B cell (primary cell): ENCODE data around the gene PFDN2. TPM values are rescaled to one million over a fixed set of nuclear protein-coding genes. Genes with fewer than 3 reads are reported as not detected.
"Not testable (repeated sequence)": the region's sequence is repeated elsewhere in the genome, so short reads cannot be mapped to it uniquely, and the experiment has no call there.

Source experiments
- ATAC-seq: fragments of 200-7000 bp; cut with Tn5 transposase; one replicate; pipeline ENCODE4 v1.10.0; 2021; ENCODE audit warnings: low read depth, mild to moderate bottlenecking, moderate number of reproducible peaks, moderate library complexity
- CTCF ChIA-PET: fragments of 350-600 bp; sonication (Branson Sonifier 250); formaldehyde crosslinking; loops from one replicate; lab custom pipeline; 2021; ENCODE audit warnings: antibody characterized with exemption, inconsistent platforms; lab: Charles Lee
- POLR2A ChIA-PET: fragments of 350-600 bp; sonication (Branson Sonifier 250); formaldehyde crosslinking; loops from one replicate; lab custom pipeline; 2021; ENCODE audit warnings: antibody characterized with exemption; lab: Charles Lee
- DNase-seq: peaks from one replicate; pipeline ENCODE4 v3.0.0; 2013
- H2AFZ ChIP-seq: 2 replicates; pipeline ENCODE4 v1.6.1; 2012; ENCODE audit warnings: mild to moderate bottlenecking, low read depth, low read length; ENCODE audit not compliant: insufficient read depth, poor library complexity, severe bottlenecking
- H3K27ac ChIP-seq, 2 donors: 1 replicate in 1 of 2; 2 replicates in 1 of 2; pipeline ENCODE4 v1.5.1; 2012 to 2013; ENCODE audit warnings: low read length in 2 of 2, mild to moderate bottlenecking in 2 of 2, moderate library complexity in 1 of 2
- H3K27me3 ChIP-seq, 4 experiments: fragments of 200-600 bp in 1 of 4; sonication (generic) in 1 of 4; replicated peaks in 1 of 4; 1 replicate in 2 of 4; 2 replicates in 2 of 4; pipeline versions ENCODE4 v1.6.1 to v1.7.0; 2013 to 2016; ENCODE audit warnings: low read length in 3 of 4, mild to moderate bottlenecking in 2 of 4, mixed read lengths in 1 of 4, moderate library complexity in 1 of 4; ENCODE audit not compliant: insufficient read depth in 4 of 4, control insufficient read depth in 3 of 4; ENCODE audit errors: control extremely low read depth in 1 of 4
- H3K36me3 ChIP-seq, 2 experiments: replicated peaks in 1 of 2; 1 replicate in 1 of 2; 2 replicates in 1 of 2; pipeline versions ENCODE4 v1.6.1 to v1.7.1; 2013; ENCODE audit warnings: low read length in 1 of 2; ENCODE audit not compliant: insufficient read depth in 2 of 2, control insufficient read depth in 1 of 2; ENCODE audit errors: control extremely low read depth in 1 of 2, extremely low read depth in 1 of 2
- H3K4me1 ChIP-seq, 2 donors: fragments of 200-600 bp in 1 of 2; sonication (generic) in 1 of 2; 1 replicate in 1 of 2; 2 replicates in 1 of 2; pipeline versions ENCODE4 v1.5.1 to v1.6.1; 2013 to 2017; ENCODE audit warnings: low read length in 2 of 2; ENCODE audit not compliant: control insufficient read depth in 2 of 2, insufficient read depth in 2 of 2
- H3K4me2 ChIP-seq: replicated peaks from 2 replicates; pipeline ENCODE3; 2012; ENCODE audit warnings: mild to moderate bottlenecking, low read depth, low read length; ENCODE audit not compliant: poor library complexity, severe bottlenecking
- H3K4me3 ChIP-seq, 5 experiments: fragments of 200-600 bp in 1 of 5; sonication (generic) in 1 of 5; 1 replicate in 3 of 5; 2 replicates in 2 of 5; pipeline versions ENCODE4 v1.5.1 to v1.7.0; 2011 to 2016; ENCODE audit warnings: low read length in 4 of 5, mild to moderate bottlenecking in 4 of 5, low read depth in 2 of 5, control low read depth in 1 of 5, moderate library complexity in 1 of 5; ENCODE audit not compliant: insufficient read depth in 1 of 5; ENCODE audit errors: control extremely low read depth in 1 of 5, extremely low read depth in 1 of 5
- H3K79me2 ChIP-seq: fragments of 200-600 bp; sonication (generic); one replicate; pipeline ENCODE4 v1.6.0; 2016; ENCODE audit warnings: low read length; ENCODE audit not compliant: control insufficient read depth, insufficient read depth
- H3K9ac ChIP-seq: fragments of 200-600 bp; sonication (generic); 2 replicates; pipeline ENCODE4 v1.6.1; 2017; ENCODE audit warnings: mild to moderate bottlenecking, low read length, moderate library complexity
- H3K9me3 ChIP-seq, 3 donors: one replicate each; pipeline versions ENCODE4 v1.6.1 to v1.7.1; 2013; ENCODE audit warnings: low read length in 2 of 3; ENCODE audit not compliant: control insufficient read depth in 2 of 3, insufficient read depth in 1 of 3; ENCODE audit errors: control extremely low read depth in 1 of 3
- H4K20me1 ChIP-seq: 2 replicates; pipeline ENCODE4 v1.6.0; 2012; ENCODE audit warnings: mild to moderate bottlenecking, low read length; ENCODE audit not compliant: insufficient read depth, control insufficient read depth, poor library complexity, severe bottlenecking
- H3K27ac Mint-ChIP-seq: one replicate; pipeline ENCODE4 v1.8.0; 2021; ENCODE audit warnings: mixed read lengths
- H3K27me3 Mint-ChIP-seq: one replicate; pipeline ENCODE4 v1.8.0; 2021; ENCODE audit warnings: mixed read lengths
- H3K4me1 Mint-ChIP-seq: one replicate; pipeline ENCODE4 v1.8.0; 2021; ENCODE audit warnings: mixed read lengths
- H3K4me3 Mint-ChIP-seq: one replicate; pipeline ENCODE4 v1.8.0; 2021; ENCODE audit warnings: mixed read lengths
- H3K9me3 Mint-ChIP-seq: one replicate; pipeline ENCODE4 v1.8.0; 2022; ENCODE audit warnings: mixed read lengths; ENCODE audit not compliant: insufficient read depth
- EZH2 ChIP-seq: IDR thresholded peaks from 2 replicates; pipeline ENCODE4 v1.6.1; 2012; ENCODE audit warnings: borderline replicate concordance, low read depth, mild to moderate bottlenecking, moderate library complexity, low read length; ENCODE audit not compliant: insufficient read depth, poor library complexity, severe bottlenecking
- WGBS: methylation state at CpG from one replicate; pipeline ENCODE4 v1.1.5; 2013; ENCODE audit warnings: missing lambda C conversion rate; ENCODE audit not compliant: insufficient coverage; 5-methylcytosine and 5-hydroxymethylcytosine counted together
- intact Hi-C: fragments of 100-400 bp; cut with micrococcal nuclease; formaldehyde crosslinking; loops from one replicate; pipeline ENCODE4 v1.10.0; 2022
- polyA plus RNA-seq: library from polyadenylated mRNA; depleted of rRNA; stranded (reverse); fragments of >200 nt; gene quantifications from 2 replicates; pipeline ENCODE4 v1.2.3, GENCODE V29; 2012
- total RNA-seq, 2 donors: library from RNA; stranded (reverse); fragments of 120-200 nt in 1 of 2; gene quantifications; 1 replicate in 1 of 2; 2 replicates in 1 of 2; pipeline versions ENCODE4 v1.2.3 to v1.2.4, GENCODE V29; 2013 to 2022
- TF ChIP-seq, protein P1 (sequence below): fragments of 200-600 bp; IDR thresholded peaks from one replicate; pipeline ENCODE4 v1.8.0; 2022; ENCODE audit warnings: antibody characterized with exemption, mild to moderate bottlenecking

The PFDN2 gene
- total and polyA plus RNA-seq, 2 donors (not counting 1 experiment from before 2014, with no cell fraction given) = 29.9 to 43.2 TPM

DNA sequence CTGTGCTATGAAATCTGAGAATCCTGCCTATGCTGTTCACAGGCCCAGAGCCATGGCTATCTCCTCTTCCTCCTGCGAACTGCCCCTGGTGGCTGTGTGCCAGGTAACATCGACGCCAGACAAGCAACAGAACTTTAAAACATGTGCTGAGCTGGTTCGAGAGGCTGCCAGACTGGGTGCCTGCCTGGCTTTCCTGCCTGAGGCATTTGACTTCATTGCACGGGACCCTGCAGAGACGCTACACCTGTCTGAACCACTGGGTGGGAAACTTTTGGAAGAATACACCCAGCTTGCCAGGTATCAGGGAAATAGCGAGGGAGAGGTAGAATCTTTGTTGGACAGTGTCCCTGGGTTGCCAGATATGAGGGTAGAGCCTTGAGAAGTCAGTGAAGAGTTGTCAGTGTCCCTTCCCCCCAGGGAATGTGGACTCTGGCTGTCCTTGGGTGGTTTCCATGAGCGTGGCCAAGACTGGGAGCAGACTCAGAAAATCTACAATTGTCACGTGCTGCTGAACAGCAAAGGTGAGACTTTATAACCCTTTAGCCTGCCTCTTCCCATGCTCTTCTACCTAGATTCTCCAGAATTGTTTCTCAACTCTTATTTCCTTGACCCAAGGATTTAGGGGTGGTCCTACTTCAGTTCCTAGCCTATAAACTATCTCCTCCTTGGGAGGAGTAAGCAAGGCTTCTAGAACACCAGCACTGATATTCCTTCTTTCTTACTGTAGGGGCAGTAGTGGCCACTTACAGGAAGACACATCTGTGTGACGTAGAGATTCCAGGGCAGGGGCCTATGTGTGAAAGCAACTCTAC, 1.5 kb upstream of the PFDN2 start:
- POLR2A ChIA-PET = interaction anchor here (1.2 to 1.3 kb wide), 2 partner anchors 21 to 82 kb away, joined by 3 to 5 read pairs; partner anchors contain the start of gene KLHDC9
- peaks cover 69% of the 10 kb centered on the region for H3K79me2 ChIP-seq
- WGBS = 74% methylated on average over 10 of the region's 10 CpGs

DNA sequence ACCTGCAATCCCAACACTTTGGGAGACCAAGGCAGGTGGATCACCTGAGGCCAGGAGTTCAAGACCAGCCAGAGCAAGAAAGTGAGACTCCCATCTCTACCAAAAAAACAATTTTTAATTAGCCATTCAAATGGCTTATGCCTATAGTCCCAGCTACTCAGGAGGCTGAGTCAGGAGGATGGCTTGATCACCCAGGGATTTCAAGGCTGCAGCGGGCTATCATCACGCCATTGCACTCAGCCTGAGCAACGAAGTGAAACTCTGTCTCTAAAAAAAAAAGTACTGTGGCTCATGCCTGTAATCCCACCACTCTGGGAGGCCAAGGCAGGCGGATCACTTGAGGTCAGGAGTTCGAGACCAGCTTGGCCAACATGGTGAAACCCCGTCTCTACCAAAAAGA, 1.9 kb downstream of the PFDN2 start:
- Histone ChIP-seq H3K79me2 (peaks cover 99% of the 10 kb centered on the region), H3K4me1 (peaks cover 36 to 42% of the 10 kb centered on the region in 2 donors), H4K20me1 (peaks cover 26% of the 10 kb centered on the region), H3K36me3 (peaks cover 11 to 12% of the 10 kb centered on the region in 2 experiments)
- H3K4me3 ChIP-seq, H2AFZ ChIP-seq, H3K9me3 ChIP-seq, intact Hi-C loops, H3K9ac ChIP-seq, H3K27ac Mint-ChIP-seq, H3K27me3 Mint-ChIP-seq, H3K27me3 ChIP-seq, H3K9me3 Mint-ChIP-seq, DNase-seq, H3K27ac ChIP-seq, ATAC-seq, H3K4me2 ChIP-seq: not testable (repeated sequence)
- peak overlapping the region; percentile 19 for H3K4me3 Mint-ChIP-seq
- CTCF ChIA-PET = interaction anchor here (0.5 to 2.6 kb wide), 2 partner anchors 19 to 25 kb away, joined by 3 to 13 read pairs; partner anchors contain the start of gene KLHDC9
- POLR2A ChIA-PET = interaction anchor here (1.3 kb wide), 1 partner anchor 17 kb away, joined by 3 read pairs; the partner anchor contains the start of gene KLHDC9
- H3K4me1 Mint-ChIP-seq = peaks cover 70% of the 10 kb centered on the region
- 91% methylated on average over 6 of the region's 6 CpGs for WGBS

More for the DNA sequence above, 1.5 kb upstream of the PFDN2 start:
- DNase-seq = peak; percentile 70
- Histone ChIP-seq H3K4me1 (peaks cover 45 to 54% of the 10 kb centered on the region in 2 donors), H2AFZ (no peak overlapping the region), H3K9ac (no peak overlapping the region), H3K27me3 (no peaks in the 10 kb centered on the region), H3K27ac (peak overlapping the region; percentile 42 to 86), H3K4me3 (no peak overlapping the region), H4K20me1 (peaks cover 12% of the 10 kb centered on the region), H3K36me3 (peaks cover 2 to 38% of the 10 kb centered on the region in 2 experiments), H3K9me3 (no peaks in the 10 kb centered on the region), H3K4me2 (peak overlapping the region; percentile 81)
- H3K27me3 Mint-ChIP-seq = no peaks in the 10 kb centered on the region
- CTCF ChIA-PET = no interaction called here
- TF ChIP-seq EZH2 = no peak
- TF ChIP-seq, protein P1, sequence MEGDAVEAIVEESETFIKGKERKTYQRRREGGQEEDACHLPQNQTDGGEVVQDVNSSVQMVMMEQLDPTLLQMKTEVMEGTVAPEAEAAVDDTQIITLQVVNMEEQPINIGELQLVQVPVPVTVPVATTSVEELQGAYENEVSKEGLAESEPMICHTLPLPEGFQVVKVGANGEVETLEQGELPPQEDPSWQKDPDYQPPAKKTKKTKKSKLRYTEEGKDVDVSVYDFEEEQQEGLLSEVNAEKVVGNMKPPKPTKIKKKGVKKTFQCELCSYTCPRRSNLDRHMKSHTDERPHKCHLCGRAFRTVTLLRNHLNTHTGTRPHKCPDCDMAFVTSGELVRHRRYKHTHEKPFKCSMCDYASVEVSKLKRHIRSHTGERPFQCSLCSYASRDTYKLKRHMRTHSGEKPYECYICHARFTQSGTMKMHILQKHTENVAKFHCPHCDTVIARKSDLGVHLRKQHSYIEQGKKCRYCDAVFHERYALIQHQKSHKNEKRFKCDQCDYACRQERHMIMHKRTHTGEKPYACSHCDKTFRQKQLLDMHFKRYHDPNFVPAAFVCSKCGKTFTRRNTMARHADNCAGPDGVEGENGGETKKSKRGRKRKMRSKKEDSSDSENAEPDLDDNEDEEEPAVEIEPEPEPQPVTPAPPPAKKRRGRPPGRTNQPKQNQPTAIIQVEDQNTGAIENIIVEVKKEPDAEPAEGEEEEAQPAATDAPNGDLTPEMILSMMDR = peak; percentile 51
- H3K27ac Mint-ChIP-seq = peak overlapping the region; percentile 94
- H3K4me1 Mint-ChIP-seq = peaks cover 67% of the 10 kb centered on the region
- peak; percentile 37 for ATAC-seq
- intact Hi-C loops = loop anchor here (2.0 kb wide), 2 partner anchors 48 to 74 kb away; partner anchors contain the start of genes PPOX and USF1
- peak overlapping the region; percentile 97 for H3K4me3 Mint-ChIP-seq
- H3K9me3 Mint-ChIP-seq = no peaks in the 10 kb centered on the region
